Caco-2 (cell line): Measurements from ENCODE around the gene RFX5. TPM values are rescaled to one million over a fixed set of nuclear protein-coding genes. Genes with fewer than 3 reads are reported as not detected.
A peak's percentile ranks its signal among the peaks of the same experiment; 100 is the strongest.

Source experiments
- BruUV-seq: library from RNA; stranded (reverse); fragments of 400-500 nt; replicated peaks from 2 replicates; lab custom pipeline; 2021; lab: Mats Ljungman, UMichigan
- CTCF ChIA-PET: fragments of 300-600 bp; sonication (Branson Sonifier 250); formaldehyde crosslinking; loops from one replicate; lab custom pipeline; 2022; ENCODE audit warnings: antibody characterized with exemption; lab: Charles Lee
- POLR2A ChIA-PET: fragments of 300-600 bp; sonication (Branson Sonifier 250); formaldehyde crosslinking; loops from one replicate; lab custom pipeline; 2022; ENCODE audit warnings: antibody characterized with exemption; lab: Charles Lee
- DNase-seq, 2 experiments: peaks; one replicate each; pipeline versions ENCODE4 v3.0.0 to v3.0.0-alpha.2; 2020 to 2022
- H3K27me3 ChIP-seq: replicated peaks from 2 replicates; pipeline ENCODE4 v1.6.0; 2011; ENCODE audit warnings: low read length; ENCODE audit not compliant: control insufficient read depth, insufficient read depth
- H3K36me3 ChIP-seq: 2 replicates; pipeline ENCODE4 v1.5.1; 2011; ENCODE audit warnings: low read length; ENCODE audit not compliant: control insufficient read depth, insufficient read depth
- H3K4me1 ChIP-seq: fragments of 250-450 bp; sonication (Bioruptor Pico); 2 replicates; pipeline ENCODE4 v1.5.1; 2020; ENCODE audit warnings: mild to moderate bottlenecking
- H3K4me3 ChIP-seq: 2 replicates; pipeline ENCODE4 v1.5.1; 2011; ENCODE audit warnings: low read depth, mild to moderate bottlenecking, control low read depth, low read length
- H3K9me3 ChIP-seq: fragments of 250-450 bp; sonication (Bioruptor Pico); 2 replicates; pipeline ENCODE4 v1.5.1; 2020; ENCODE audit warnings: mild to moderate bottlenecking, moderate library complexity
- H3K27ac Mint-ChIP-seq: one replicate; pipeline ENCODE4 v1.8.0; 2022; ENCODE audit warnings: mixed read lengths; ENCODE audit not compliant: unreplicated experiment
- H3K27me3 Mint-ChIP-seq: one replicate; pipeline ENCODE4 v1.8.0; 2022; ENCODE audit warnings: mixed read lengths; ENCODE audit not compliant: insufficient read depth, unreplicated experiment
- H3K36me3 Mint-ChIP-seq: one replicate; pipeline ENCODE4 v1.8.0; 2022; ENCODE audit warnings: mild to moderate bottlenecking, mixed read lengths; ENCODE audit not compliant: insufficient read depth, unreplicated experiment
- H3K4me1 Mint-ChIP-seq: one replicate; pipeline ENCODE4 v1.8.0; 2022; ENCODE audit warnings: low read depth, mixed read lengths; ENCODE audit not compliant: unreplicated experiment
- H3K4me3 Mint-ChIP-seq: one replicate; pipeline ENCODE4 v1.8.0; 2022; ENCODE audit warnings: mild to moderate bottlenecking, moderate library complexity, mixed read lengths; ENCODE audit not compliant: unreplicated experiment
- H3K9me3 Mint-ChIP-seq: one replicate; pipeline ENCODE4 v1.8.0; 2022; ENCODE audit warnings: mixed read lengths; ENCODE audit not compliant: unreplicated experiment
- CTCF ChIP-seq, 2 experiments: fragments of 200-600 bp in 1 of 2; IDR thresholded peaks; 1 replicate in 1 of 2; 2 replicates in 1 of 2; pipeline versions ENCODE4 v1.5.1 to v1.8.0; 2011 to 2022; ENCODE audit warnings: antibody characterized with exemption in 1 of 2, control low read depth in 1 of 2, inconsistent platforms in 1 of 2, low read depth in 1 of 2, low read length in 1 of 2, mild to moderate bottlenecking in 1 of 2, moderate library complexity in 1 of 2; ENCODE audit not compliant: insufficient read depth in 1 of 2, severe bottlenecking in 1 of 2, unreplicated experiment in 1 of 2
- intact Hi-C: fragments of 100-400 bp; cut with micrococcal nuclease; formaldehyde crosslinking; loops from one replicate; pipeline ENCODE4 v1.10.0; 2022; ENCODE audit not compliant: unreplicated experiment
- total RNA-seq: library from RNA; stranded (reverse); gene quantifications from 2 replicates; pipeline ENCODE4 v1.2.3, GENCODE V29; 2022

RFX5 gene
- total RNA-seq, 1 experiment from 2014 or later, result 23.3 TPM

GRCh38 chr1:151325646-151326429 is 21.2 kb downstream of the RFX5 start:
- Mint-ChIP-seq H3K27ac (peak overlapping the region; percentile 95), H3K27me3 (no peaks in the 10 kb centered on the region), H3K4me3 (peak overlapping the region; percentile 98), H3K36me3 (peaks cover 23% of the 10 kb centered on the region), H3K4me1 (peaks cover 25% of the 10 kb centered on the region), H3K9me3 (no peaks in the 10 kb centered on the region)
- no peak for DNase-seq
- intact Hi-C loops, result loop anchor here (2.0 kb wide), 1 partner anchor 15 kb away; no protein-coding TSS in a partner anchor
- peaks cover 2% of the 10 kb centered on the region; the same call in 1 of the 2 replicates for H3K36me3 ChIP-seq
- TF ChIP-seq CTCF (IDR thresholded peaks at IDR 0.05; ENCODE audit: insufficient read depth in 1 of 2, low read depth in 1 of 2, low read length in 1 of 2, severe bottlenecking in 1 of 2, unreplicated experiment in 1 of 2), result no peak
- H3K9me3 ChIP-seq, result no peaks in the 10 kb centered on the region
- ChIA-PET POLR2A (no interaction called here), CTCF (no interaction called here)
- H3K4me3 ChIP-seq, result no peak overlapping the region
- BruUV-seq, result TSS peak; percentile 50
- H3K27me3 ChIP-seq, result no peaks in the 10 kb centered on the region
- H3K4me1 ChIP-seq, result peaks cover 11% of the 10 kb centered on the region

DNA sequence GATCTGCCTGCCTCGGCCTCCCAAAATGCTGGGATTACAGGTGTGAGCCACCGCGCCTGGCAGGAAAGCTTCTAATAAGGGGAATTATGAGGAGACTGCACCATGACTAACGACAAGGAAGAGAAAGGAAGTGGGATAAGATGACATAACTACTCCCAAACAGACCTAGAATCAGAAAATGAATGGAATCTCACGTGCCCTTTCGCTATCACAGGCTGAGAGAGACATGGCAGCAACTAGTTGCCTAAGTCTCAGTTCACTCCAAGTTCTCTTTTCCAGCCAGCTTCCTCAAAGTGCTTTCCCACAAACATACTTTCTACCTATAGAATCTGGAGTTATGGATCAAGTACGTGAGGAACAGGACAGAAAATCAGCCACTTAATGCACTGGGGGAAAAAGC is 21.8 kb downstream of the RFX5 start:
- Histone ChIP-seq H3K36me3 (peaks cover 2% of the 10 kb centered on the region; the same call in 1 of the 2 replicates), H3K4me3 (no peak overlapping the region), H3K9me3 (no peaks in the 10 kb centered on the region), H3K27me3 (no peaks in the 10 kb centered on the region), H3K4me1 (peaks cover 11% of the 10 kb centered on the region)
- BruUV-seq, result no TSS peak
- POLR2A ChIA-PET, result no interaction called here
- CTCF ChIA-PET, result no interaction called here
- no peaks in the 10 kb centered on the region for H3K27me3 Mint-ChIP-seq
- TF ChIP-seq CTCF (IDR thresholded peaks at IDR 0.05; ENCODE audit: insufficient read depth in 1 of 2, low read depth in 1 of 2, low read length in 1 of 2, severe bottlenecking in 1 of 2, unreplicated experiment in 1 of 2), result no peak
- no peak for DNase-seq
- peaks cover 23% of the 10 kb centered on the region for H3K36me3 Mint-ChIP-seq
- H3K4me1 Mint-ChIP-seq, result peaks cover 25% of the 10 kb centered on the region
- no peak overlapping the region for H3K27ac Mint-ChIP-seq
- no peak overlapping the region for H3K4me3 Mint-ChIP-seq
- intact Hi-C loops, result no loop called here
- H3K9me3 Mint-ChIP-seq, result no peaks in the 10 kb centered on the region

GRCh38 chr1:151324390-151324930 is 22.6 kb downstream of the RFX5 start:
- BruUV-seq, result no TSS peak
- Mint-ChIP-seq H3K9me3 (no peaks in the 10 kb centered on the region), H3K4me3 (no peak overlapping the region), H3K36me3 (peaks cover 23% of the 10 kb centered on the region), H3K27ac (no peak overlapping the region), H3K4me1 (peaks cover 25% of the 10 kb centered on the region), H3K27me3 (no peaks in the 10 kb centered on the region)
- no peaks in the 10 kb centered on the region for H3K27me3 ChIP-seq
- H3K9me3 ChIP-seq, result no peaks in the 10 kb centered on the region
- ChIA-PET CTCF (no interaction called here), POLR2A (no interaction called here)
- peaks cover 2% of the 10 kb centered on the region; the same call in 1 of the 2 replicates for H3K36me3 ChIP-seq
- TF ChIP-seq CTCF (IDR thresholded peaks at IDR 0.05; ENCODE audit: insufficient read depth in 1 of 2, low read depth in 1 of 2, low read length in 1 of 2, severe bottlenecking in 1 of 2, unreplicated experiment in 1 of 2), result no peak
- no peak overlapping the region for H3K4me3 ChIP-seq
- DNase-seq, result no peak
- intact Hi-C loops, result no loop called here
- H3K4me1 ChIP-seq, result peaks cover 11% of the 10 kb centered on the region
